Measurements from ENCODE around the gene SECTM1.
A peak's percentile ranks its signal among the peaks of the same experiment; 100 is the strongest.
"Not testable (repeated sequence)": the region's sequence is repeated elsewhere in the genome, so short reads cannot be mapped to it uniquely, and the experiment has no call there.

SECTM1 gene

GRCh38 chr17:82369211-82369610 lies 35.6 kb upstream of the SECTM1 start:
- DNase-seq, result no peak

GRCh38 chr17:82367724-82368524 lies 34.4 kb upstream of the SECTM1 start:
- no peak for DNase-seq

GRCh38 chr17:82366749-82367148 lies 33.2 kb upstream of the SECTM1 start:
- DNase-seq, result no peak

- DNase-seq, result no peak
These were observed 32.2 kb upstream of the SECTM1 start for GRCh38 chr17:82365606-82366295.

GRCh38 chr17:82361885-82362633 lies 28.5 kb upstream of the SECTM1 start:
- DNase-seq, result no peak

GRCh38 chr17:82359451-82360074 lies 26.0 kb upstream of the SECTM1 start:
- not testable (repeated sequence) for DNase-seq

- DNase-seq, result peak; percentile 71
These were observed 25.1 kb upstream of the SECTM1 start, which contains the start of gene TEX19 for GRCh38 chr17:82358465-82359350. Gene TEX19, plus strand, starts transcription at chr17:82359247. Its CDS starts 2,904 bp downstream, at chr17:82362151.

- peak; percentile 72 for DNase-seq
These were observed 23.8 kb upstream of the SECTM1 start for GRCh38 chr17:82357394-82357793.

GRCh38 chr17:82356845-82357355 lies 23.3 kb upstream of the SECTM1 start:
- peak; percentile 88 for DNase-seq

GRCh38 chr17:82355770-82356427 lies 22.3 kb upstream of the SECTM1 start:
- no peak for DNase-seq

GRCh38 chr17:82354804-82355308 lies 21.3 kb upstream of the SECTM1 start:
- DNase-seq, result no peak

- DNase-seq, result no peak
These were observed 19.9 kb upstream of the SECTM1 start for GRCh38 chr17:82353484-82353883.

GRCh38 chr17:82351713-82352488 lies 18.3 kb upstream of the SECTM1 start:
- DNase-seq, result peak; percentile 96

- peak; percentile 55 for DNase-seq
These were observed 17.7 kb upstream of the SECTM1 start for GRCh38 chr17:82351254-82351712.

- no peak for DNase-seq
These were observed 16.8 kb upstream of the SECTM1 start for GRCh38 chr17:82350182-82351030.

- no peak for DNase-seq
These were observed 15.7 kb upstream of the SECTM1 start for GRCh38 chr17:82349287-82349701.

- no peak for DNase-seq
These were observed 15.3 kb upstream of the SECTM1 start for GRCh38 chr17:82348866-82349265.

GRCh38 chr17:82348434-82348833 lies 14.9 kb upstream of the SECTM1 start:
- DNase-seq, result no peak

GRCh38 chr17:82347994-82348393 lies 14.4 kb upstream of the SECTM1 start:
- not testable (repeated sequence) for DNase-seq

All from DMS53 (cell line).